Mammary epithelial cell (primary cell): ENCODE measurements around the gene HIVEP1.

ENCODE experiments used
- EZH2 ChIP-seq: IDR thresholded peaks from 2 replicates; pipeline ENCODE4 v1.6.1; 2012; ENCODE audit warnings: low read length, inconsistent platforms, borderline replicate concordance
- TF ChIP-seq, protein P1 (sequence below), 2 donors: IDR thresholded peaks in 1 of 2; conservative IDR thresholded peaks in 1 of 2; 2 replicates each; pipeline ENCODE4 v1.5.1; 2011 to 2012; ENCODE audit warnings: inconsistent platforms in 2 of 2, low read length in 2 of 2, mild to moderate bottlenecking in 2 of 2, control low read depth in 1 of 2, low read depth in 1 of 2; ENCODE audit not compliant: insufficient read depth in 1 of 2; ENCODE audit errors: extremely low read depth in 1 of 2

DNA sequence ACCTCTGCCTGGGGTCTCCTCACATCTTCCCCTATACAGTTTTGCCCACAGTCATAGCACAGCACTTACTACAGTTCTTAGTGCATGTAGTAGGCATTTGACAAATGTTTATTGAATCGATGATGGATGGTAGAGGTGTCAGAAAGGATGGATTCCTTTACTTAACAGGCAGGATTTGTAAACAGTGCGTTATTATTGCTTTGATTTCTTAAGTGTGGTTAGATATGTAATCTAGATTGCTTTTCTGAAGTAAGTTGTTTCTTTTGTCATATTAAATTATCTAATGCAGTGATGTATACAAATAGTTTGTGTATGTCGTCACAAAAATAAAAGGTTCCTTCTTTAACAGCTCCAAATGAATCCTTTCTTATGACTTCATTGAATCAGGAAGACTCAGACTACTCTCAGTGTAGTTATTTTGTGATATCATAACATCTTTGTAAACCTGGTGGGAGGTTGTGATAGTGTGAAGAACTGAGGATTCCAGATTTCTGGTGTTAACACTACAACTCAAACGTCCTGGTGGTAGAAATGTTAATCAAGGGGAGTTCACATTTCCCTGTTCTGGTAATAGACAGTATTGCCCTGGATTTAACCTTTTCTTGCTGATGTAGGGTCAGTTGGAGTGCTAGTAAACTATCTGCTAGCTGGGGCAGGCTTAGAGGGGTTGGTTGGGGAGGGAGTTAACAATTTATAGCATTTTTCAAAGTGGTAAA, 87.7 kb downstream of the HIVEP1 start:
- TF ChIP-seq EZH2: no peak
- TF ChIP-seq, protein P1, sequence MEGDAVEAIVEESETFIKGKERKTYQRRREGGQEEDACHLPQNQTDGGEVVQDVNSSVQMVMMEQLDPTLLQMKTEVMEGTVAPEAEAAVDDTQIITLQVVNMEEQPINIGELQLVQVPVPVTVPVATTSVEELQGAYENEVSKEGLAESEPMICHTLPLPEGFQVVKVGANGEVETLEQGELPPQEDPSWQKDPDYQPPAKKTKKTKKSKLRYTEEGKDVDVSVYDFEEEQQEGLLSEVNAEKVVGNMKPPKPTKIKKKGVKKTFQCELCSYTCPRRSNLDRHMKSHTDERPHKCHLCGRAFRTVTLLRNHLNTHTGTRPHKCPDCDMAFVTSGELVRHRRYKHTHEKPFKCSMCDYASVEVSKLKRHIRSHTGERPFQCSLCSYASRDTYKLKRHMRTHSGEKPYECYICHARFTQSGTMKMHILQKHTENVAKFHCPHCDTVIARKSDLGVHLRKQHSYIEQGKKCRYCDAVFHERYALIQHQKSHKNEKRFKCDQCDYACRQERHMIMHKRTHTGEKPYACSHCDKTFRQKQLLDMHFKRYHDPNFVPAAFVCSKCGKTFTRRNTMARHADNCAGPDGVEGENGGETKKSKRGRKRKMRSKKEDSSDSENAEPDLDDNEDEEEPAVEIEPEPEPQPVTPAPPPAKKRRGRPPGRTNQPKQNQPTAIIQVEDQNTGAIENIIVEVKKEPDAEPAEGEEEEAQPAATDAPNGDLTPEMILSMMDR (conservative IDR thresholded peaks at IDR 0.05 in 1 of 2, IDR thresholded peaks at IDR 0.05 in 1 of 2; ENCODE audit: extremely low read depth in 1 of 2, insufficient read depth in 1 of 2, low read depth in 1 of 2, low read length in 2 of 2): no peak
